Measurements from ENCODE around the gene IFITM10.

IFITM10 gene

DNA sequence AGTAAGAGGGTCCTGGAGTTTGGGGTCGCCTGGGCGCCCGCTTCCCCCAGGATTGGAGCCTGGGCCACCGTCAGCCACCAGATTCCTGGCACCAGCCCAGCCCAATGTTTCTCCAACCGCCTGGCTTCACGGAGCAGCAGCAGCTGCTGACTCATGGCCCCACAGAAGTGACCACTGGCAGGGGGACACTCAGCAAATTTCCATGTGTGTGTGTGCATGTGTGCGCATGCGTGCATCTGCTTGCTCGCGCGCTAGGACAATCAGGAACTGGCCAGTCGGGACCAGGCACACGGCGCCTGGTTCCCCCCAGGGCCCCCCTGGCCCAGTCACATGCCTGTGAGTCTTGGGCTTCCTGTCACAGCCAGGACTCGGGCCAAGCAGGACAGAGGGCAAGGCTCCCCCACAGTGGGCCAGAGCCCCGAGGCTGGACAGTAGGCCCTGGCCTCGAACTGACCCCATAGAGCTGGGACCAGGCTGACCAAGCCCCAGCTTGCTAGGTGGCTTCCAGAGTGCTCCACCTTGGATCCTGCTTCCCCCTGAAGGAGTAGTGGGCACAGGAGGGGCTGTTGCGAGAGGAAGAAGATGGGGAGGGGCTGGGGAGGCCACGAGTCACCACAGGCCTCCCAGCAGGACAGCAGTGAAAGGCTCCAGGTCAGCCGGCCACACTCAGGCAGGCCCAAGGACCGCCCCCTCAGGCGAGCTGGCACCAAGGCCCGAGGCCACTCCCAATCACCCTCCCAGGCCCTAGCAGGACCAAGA, 10.1 kb upstream of the IFITM10 start:
- TF ChIP-seq TOX (CRISPR knock-in tag; IDR thresholded peaks at IDR 0.05; ENCODE audit: borderline replicate concordance) (no peak), RARB (CRISPR knock-in tag; IDR thresholded peaks at IDR 0.05) (no peak), ZC3H10 (CRISPR knock-in tag; IDR thresholded peaks at IDR 0.05) (no peak), ZFP30 (CRISPR knock-in tag; IDR thresholded peaks at IDR 0.05) (no peak), ZNF8 (CRISPR knock-in tag; IDR thresholded peaks at IDR 0.05) (no peak), ARNTL (CRISPR knock-in tag; IDR thresholded peaks at IDR 0.05; ENCODE audit: borderline replicate concordance, low read depth) (no peak), ZNF565 (CRISPR knock-in tag; conservative IDR thresholded peaks at IDR 0.05; ENCODE audit: low read depth) (no peak), BACH2 (CRISPR knock-in tag; IDR thresholded peaks at IDR 0.05; ENCODE audit: borderline replicate concordance) (no peak), CSDC2 (CRISPR knock-in tag; IDR thresholded peaks at IDR 0.05) (no peak), ISL1 (CRISPR knock-in tag; IDR thresholded peaks at IDR 0.05) (no peak), TCF4 (CRISPR knock-in tag; IDR thresholded peaks at IDR 0.05; ENCODE audit: borderline replicate concordance) (no peak)
- TF ChIP-seq, protein P1, sequence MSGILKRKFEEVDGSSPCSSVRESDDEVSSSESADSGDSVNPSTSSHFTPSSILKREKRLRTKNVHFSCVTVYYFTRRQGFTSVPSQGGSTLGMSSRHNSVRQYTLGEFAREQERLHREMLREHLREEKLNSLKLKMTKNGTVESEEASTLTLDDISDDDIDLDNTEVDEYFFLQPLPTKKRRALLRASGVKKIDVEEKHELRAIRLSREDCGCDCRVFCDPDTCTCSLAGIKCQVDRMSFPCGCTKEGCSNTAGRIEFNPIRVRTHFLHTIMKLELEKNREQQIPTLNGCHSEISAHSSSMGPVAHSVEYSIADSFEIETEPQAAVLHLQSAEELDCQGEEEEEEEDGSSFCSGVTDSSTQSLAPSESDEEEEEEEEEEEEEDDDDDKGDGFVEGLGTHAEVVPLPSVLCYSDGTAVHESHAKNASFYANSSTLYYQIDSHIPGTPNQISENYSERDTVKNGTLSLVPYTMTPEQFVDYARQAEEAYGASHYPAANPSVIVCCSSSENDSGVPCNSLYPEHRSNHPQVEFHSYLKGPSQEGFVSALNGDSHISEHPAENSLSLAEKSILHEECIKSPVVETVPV (CRISPR knock-in tag; IDR thresholded peaks at IDR 0.05): no peak
- TF ChIP-seq, protein P2, sequence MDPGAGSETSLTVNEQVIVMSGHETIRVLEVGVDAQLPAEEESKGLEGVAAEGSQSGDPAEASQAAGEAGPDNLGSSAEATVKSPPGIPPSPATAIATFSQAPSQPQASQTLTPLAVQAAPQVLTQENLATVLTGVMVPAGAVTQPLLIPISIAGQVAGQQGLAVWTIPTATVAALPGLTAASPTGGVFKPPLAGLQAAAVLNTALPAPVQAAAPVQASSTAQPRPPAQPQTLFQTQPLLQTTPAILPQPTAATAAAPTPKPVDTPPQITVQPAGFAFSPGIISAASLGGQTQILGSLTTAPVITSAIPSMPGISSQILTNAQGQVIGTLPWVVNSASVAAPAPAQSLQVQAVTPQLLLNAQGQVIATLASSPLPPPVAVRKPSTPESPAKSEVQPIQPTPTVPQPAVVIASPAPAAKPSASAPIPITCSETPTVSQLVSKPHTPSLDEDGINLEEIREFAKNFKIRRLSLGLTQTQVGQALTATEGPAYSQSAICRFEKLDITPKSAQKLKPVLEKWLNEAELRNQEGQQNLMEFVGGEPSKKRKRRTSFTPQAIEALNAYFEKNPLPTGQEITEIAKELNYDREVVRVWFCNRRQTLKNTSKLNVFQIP (CRISPR knock-in tag; IDR thresholded peaks at IDR 0.05; ENCODE audit: borderline replicate concordance, low read depth): no peak
- TF ChIP-seq, protein P3, sequence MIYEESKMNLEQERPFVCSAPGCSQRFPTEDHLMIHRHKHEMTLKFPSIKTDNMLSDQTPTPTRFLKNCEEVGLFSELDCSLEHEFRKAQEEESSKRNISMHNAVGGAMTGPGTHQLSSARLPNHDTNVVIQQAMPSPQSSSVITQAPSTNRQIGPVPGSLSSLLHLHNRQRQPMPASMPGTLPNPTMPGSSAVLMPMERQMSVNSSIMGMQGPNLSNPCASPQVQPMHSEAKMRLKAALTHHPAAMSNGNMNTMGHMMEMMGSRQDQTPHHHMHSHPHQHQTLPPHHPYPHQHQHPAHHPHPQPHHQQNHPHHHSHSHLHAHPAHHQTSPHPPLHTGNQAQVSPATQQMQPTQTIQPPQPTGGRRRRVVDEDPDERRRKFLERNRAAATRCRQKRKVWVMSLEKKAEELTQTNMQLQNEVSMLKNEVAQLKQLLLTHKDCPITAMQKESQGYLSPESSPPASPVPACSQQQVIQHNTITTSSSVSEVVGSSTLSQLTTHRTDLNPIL (CRISPR knock-in tag; IDR thresholded peaks at IDR 0.05; ENCODE audit: low read depth): no peak
- TF ChIP-seq, protein P4, sequence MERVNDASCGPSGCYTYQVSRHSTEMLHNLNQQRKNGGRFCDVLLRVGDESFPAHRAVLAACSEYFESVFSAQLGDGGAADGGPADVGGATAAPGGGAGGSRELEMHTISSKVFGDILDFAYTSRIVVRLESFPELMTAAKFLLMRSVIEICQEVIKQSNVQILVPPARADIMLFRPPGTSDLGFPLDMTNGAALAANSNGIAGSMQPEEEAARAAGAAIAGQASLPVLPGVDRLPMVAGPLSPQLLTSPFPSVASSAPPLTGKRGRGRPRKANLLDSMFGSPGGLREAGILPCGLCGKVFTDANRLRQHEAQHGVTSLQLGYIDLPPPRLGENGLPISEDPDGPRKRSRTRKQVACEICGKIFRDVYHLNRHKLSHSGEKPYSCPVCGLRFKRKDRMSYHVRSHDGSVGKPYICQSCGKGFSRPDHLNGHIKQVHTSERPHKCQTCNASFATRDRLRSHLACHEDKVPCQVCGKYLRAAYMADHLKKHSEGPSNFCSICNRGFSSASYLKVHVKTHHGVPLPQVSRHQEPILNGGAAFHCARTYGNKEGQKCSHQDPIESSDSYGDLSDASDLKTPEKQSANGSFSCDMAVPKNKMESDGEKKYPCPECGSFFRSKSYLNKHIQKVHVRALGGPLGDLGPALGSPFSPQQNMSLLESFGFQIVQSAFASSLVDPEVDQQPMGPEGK (CRISPR knock-in tag; IDR thresholded peaks at IDR 0.05; ENCODE audit: borderline replicate concordance): no peak
- no peak for ATAC-seq

DNA sequence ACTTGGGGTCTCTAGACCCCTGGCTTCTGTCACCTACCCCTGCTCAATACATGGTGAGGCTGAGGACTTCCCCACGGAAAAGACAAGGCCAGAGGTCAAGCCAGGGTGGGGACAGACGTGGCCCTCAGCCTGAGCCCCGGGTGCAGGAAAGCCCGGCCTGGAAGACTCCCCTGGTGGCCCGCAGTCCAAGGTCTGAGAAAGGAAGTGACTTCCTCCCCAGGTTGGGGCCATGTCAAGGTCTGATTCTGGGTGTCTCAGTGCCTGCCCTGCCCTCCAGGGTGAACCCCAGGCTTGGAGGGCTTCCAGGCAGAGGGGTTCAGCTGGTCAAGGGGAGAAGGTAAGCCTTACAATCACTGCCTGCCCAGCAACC, 9.4 kb upstream of the IFITM10 start:
- no peak for ATAC-seq
- TF ChIP-seq ZFP3 (CRISPR knock-in tag; IDR thresholded peaks at IDR 0.05) (no peak), ZNF8 (CRISPR knock-in tag; IDR thresholded peaks at IDR 0.05) (no peak), ZNF70 (CRISPR knock-in tag; IDR thresholded peaks at IDR 0.05) (no peak), ZFP30 (CRISPR knock-in tag; IDR thresholded peaks at IDR 0.05) (no peak), BACH2 (CRISPR knock-in tag; IDR thresholded peaks at IDR 0.05; ENCODE audit: borderline replicate concordance) (no peak), ESRRG (CRISPR knock-in tag; IDR thresholded peaks at IDR 0.05) (no peak), SNAI2 (CRISPR knock-in tag; IDR thresholded peaks at IDR 0.05) (no peak), ZNF565 (CRISPR knock-in tag; conservative IDR thresholded peaks at IDR 0.05; ENCODE audit: low read depth) (no peak), TOX (CRISPR knock-in tag; IDR thresholded peaks at IDR 0.05; ENCODE audit: borderline replicate concordance) (no peak), ARNTL (CRISPR knock-in tag; IDR thresholded peaks at IDR 0.05; ENCODE audit: borderline replicate concordance, low read depth) (no peak)
- TF ChIP-seq, protein P5, sequence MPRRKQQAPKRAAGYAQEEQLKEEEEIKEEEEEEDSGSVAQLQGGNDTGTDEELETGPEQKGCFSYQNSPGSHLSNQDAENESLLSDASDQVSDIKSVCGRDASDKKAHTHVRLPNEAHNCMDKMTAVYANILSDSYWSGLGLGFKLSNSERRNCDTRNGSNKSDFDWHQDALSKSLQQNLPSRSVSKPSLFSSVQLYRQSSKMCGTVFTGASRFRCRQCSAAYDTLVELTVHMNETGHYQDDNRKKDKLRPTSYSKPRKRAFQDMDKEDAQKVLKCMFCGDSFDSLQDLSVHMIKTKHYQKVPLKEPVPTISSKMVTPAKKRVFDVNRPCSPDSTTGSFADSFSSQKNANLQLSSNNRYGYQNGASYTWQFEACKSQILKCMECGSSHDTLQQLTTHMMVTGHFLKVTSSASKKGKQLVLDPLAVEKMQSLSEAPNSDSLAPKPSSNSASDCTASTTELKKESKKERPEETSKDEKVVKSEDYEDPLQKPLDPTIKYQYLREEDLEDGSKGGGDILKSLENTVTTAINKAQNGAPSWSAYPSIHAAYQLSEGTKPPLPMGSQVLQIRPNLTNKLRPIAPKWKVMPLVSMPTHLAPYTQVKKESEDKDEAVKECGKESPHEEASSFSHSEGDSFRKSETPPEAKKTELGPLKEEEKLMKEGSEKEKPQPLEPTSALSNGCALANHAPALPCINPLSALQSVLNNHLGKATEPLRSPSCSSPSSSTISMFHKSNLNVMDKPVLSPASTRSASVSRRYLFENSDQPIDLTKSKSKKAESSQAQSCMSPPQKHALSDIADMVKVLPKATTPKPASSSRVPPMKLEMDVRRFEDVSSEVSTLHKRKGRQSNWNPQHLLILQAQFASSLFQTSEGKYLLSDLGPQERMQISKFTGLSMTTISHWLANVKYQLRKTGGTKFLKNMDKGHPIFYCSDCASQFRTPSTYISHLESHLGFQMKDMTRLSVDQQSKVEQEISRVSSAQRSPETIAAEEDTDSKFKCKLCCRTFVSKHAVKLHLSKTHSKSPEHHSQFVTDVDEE (CRISPR knock-in tag; IDR thresholded peaks at IDR 0.05): no peak
- TF ChIP-seq, protein P4 (CRISPR knock-in tag; IDR thresholded peaks at IDR 0.05; ENCODE audit: borderline replicate concordance): no peak
- TF ChIP-seq, protein P1 (CRISPR knock-in tag; IDR thresholded peaks at IDR 0.05): no peak
- TF ChIP-seq, protein P3 (CRISPR knock-in tag; IDR thresholded peaks at IDR 0.05; ENCODE audit: low read depth): no peak
- TF ChIP-seq, protein P2 (CRISPR knock-in tag; IDR thresholded peaks at IDR 0.05; ENCODE audit: borderline replicate concordance, low read depth): no peak
